Ovary (tissue), 3 donors: ENCODE data around the gene CTPS1.

ENCODE experiments used
- CTCF ChIP-seq, 3 donors: fragments of 450-650 bp in 2 of 3; fragments of 200-600 bp in 1 of 3; IDR thresholded peaks; one replicate each; pipeline versions ENCODE4 v1.5.1 to v1.8.0; 2016 to 2022; ENCODE audit warnings: antibody characterized with exemption in 3 of 3, mild to moderate bottlenecking in 1 of 3
- EP300 ChIP-seq: sonication (generic); formaldehyde crosslinking; IDR thresholded peaks from one replicate; pipeline ENCODE4 v1.6.1; 2017; ENCODE audit warnings: antibody characterized with exemption
- POLR2A ChIP-seq: fragments of 450-650 bp; IDR thresholded peaks from one replicate; pipeline ENCODE4 v1.6.1; 2017; ENCODE audit warnings: antibody characterized with exemption, mild to moderate bottlenecking, moderate library complexity
- donor health status: DM: no; HTN: no; CAD: no.

DNA sequence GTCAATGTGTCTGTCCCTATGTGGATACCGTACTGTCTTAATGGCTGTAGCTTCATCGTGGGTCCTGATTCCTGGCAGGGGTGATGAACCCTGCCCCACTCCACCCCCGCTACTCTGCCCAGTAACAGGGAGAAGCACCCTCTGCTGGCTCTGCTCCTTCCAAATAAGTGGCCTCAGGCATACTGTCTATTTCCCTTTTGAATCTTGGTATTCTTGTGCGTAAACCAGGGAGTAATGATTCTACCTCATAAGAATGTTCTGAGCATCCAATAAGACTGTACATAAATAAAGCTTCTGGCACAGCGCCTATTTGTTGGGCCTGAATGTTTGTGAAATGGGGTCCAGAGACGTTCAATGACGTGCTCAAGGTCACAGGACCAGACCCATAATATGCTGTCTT is 35.2 kb upstream of the CTPS1 start:
- no peak for TF ChIP-seq POLR2A
- TF ChIP-seq CTCF (IDR thresholded peaks at IDR 0.05) = no peak
- TF ChIP-seq EP300 = no peak
